ENCODE measurements around the gene HMG20A.

DNA sequence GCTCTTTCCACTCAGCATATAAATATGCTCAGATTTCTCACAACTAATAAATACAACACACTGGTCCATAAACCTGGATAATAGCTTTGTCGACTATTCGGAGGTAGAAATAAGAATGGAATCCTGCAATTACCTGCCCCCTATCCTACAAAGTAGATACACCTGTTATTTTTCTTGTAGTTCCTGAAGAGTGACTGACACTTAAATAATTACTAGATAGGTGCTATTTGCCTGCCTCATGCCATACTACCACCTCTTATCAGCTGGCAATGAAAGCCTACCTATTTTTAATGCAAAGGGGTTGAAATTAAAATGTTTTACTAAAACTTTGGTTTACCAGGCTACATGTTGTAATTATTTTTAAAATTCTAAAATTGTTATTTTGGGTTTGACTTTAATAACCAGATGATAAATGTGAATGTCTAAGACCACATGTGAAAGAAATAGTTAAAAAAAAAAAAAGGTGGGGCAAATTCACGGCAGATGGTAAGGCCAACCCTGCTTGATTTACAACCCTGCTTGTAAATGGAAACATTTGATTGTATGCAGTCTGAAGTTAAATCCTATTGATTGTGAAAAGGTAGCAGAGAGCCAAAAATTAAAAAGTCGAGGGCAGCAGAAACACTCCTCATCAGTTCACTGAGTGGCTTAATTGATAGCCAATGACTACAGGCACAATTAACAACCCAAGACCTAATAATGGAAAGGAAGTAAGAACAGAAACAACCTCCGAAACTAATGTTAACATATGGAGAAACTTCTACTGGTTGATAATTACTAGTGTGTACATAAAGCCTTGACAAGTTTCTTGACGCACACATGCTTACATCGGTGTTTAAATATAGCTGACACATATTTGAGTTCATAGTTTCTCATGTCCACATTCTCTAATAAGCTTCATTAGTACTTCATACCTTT lies 9.7 kb upstream of the HMG20A start:
- TF ChIP-seq SUZ12 (IDR thresholded peaks at IDR 0.05; ENCODE audit: extremely low read depth, insufficient read depth, insufficient read length) (no peak), ZNF274 (IDR thresholded peaks at IDR 0.05; ENCODE audit: low read depth, low read length) (no peak), YY1 (IDR thresholded peaks at IDR 0.05; ENCODE audit: insufficient read depth, insufficient read length) (no peak)
